SKM-1 (cell line): ENCODE data around the gene PTPRM.

Experiments used
- DNase-seq: peaks from one replicate; lab custom pipeline; 2025; ENCODE audit not compliant: unreplicated experiment; lab: John Stamatoyannopoulos, UW

PTPRM gene

GRCh38 chr18:7749510-7749981, 182.4 kb downstream of the PTPRM start:
- DNase-seq = no peak

GRCh38 chr18:7750095-7750663, 183.1 kb downstream of the PTPRM start:
- DNase-seq = no peak

GRCh38 chr18:7750966-7751365, 183.8 kb downstream of the PTPRM start:
- DNase-seq = no peak

- DNase-seq = no peak
Observed at GRCh38 chr18:7754258-7754657, 187.1 kb downstream of the PTPRM start.

- no peak for DNase-seq
Observed at GRCh38 chr18:7754725-7755181, 187.6 kb downstream of the PTPRM start.

- DNase-seq = no peak
Observed at GRCh38 chr18:7755753-7756475, 188.8 kb downstream of the PTPRM start.

- DNase-seq = no peak
Observed at GRCh38 chr18:7757175-7757574, 190.1 kb downstream of the PTPRM start.

- no peak for DNase-seq
Observed at GRCh38 chr18:7758764-7759163, 191.6 kb downstream of the PTPRM start.

- no peak for DNase-seq
Observed at GRCh38 chr18:7760967-7761948, 194.1 kb downstream of the PTPRM start.

- no peak for DNase-seq
Observed at GRCh38 chr18:7764405-7764804, 197.3 kb downstream of the PTPRM start.

GRCh38 chr18:7766346-7766745, 199.2 kb downstream of the PTPRM start:
- DNase-seq = no peak

- DNase-seq = no peak
Observed at GRCh38 chr18:7766817-7767216, 199.7 kb downstream of the PTPRM start.

GRCh38 chr18:7770908-7771307, 203.8 kb downstream of the PTPRM start:
- DNase-seq = no peak

- DNase-seq = no peak
Observed at GRCh38 chr18:7772510-7772888, 205.4 kb downstream of the PTPRM start.

- no peak for DNase-seq
Observed at GRCh38 chr18:7772951-7773350, 205.8 kb downstream of the PTPRM start.

- DNase-seq = no peak
Observed at GRCh38 chr18:7775128-7775527, 208.0 kb downstream of the PTPRM start.

GRCh38 chr18:7775843-7776242, 208.7 kb downstream of the PTPRM start:
- no peak for DNase-seq

- DNase-seq = no peak
Observed at GRCh38 chr18:7778181-7778580, 211.1 kb downstream of the PTPRM start.

GRCh38 chr18:7779211-7779610, 212.1 kb downstream of the PTPRM start:
- DNase-seq = no peak

GRCh38 chr18:7784171-7784570, 217.1 kb downstream of the PTPRM start:
- no peak for DNase-seq

- no peak for DNase-seq
Observed at GRCh38 chr18:7786569-7786968, 219.5 kb downstream of the PTPRM start.

- no peak for DNase-seq
Observed at GRCh38 chr18:7787339-7787738, 220.2 kb downstream of the PTPRM start.
